NCI-H1694 treated with DMSO at 0.1 percent for 48 hours (cell line): Measurements from ENCODE around the gene PPP2R5A.
"Not testable (repeated sequence)": the region's sequence is repeated elsewhere in the genome, so short reads cannot be mapped to it uniquely, and the experiment has no call there.

Experiments used
- DNase-seq: peaks from one replicate; lab custom pipeline; 2025; lab: John Stamatoyannopoulos, UW

Gene PPP2R5A

DNA sequence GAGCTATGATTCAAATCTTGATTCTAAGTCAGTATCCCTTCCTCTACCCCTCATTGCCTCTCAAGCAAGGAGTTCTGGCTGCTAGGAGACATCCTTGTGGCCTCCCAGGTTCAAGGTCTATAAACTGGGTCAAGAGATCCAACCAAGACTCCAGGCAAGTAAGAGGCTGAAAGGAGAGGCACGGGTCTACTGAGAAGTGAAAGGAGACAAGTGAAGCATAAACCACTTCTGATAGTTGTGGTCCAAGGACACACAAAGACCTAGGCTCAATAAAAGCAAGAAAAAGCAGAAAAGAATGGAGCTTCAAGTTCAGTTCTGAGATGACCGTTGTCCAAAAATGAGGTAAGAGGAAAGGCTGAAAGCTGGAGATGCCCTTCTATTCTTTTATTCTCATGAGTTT is 17.8 kb upstream of the PPP2R5A start:
- DNase-seq = no peak

- DNase-seq = no peak
These were observed 15.9 kb upstream of the PPP2R5A start for GRCh38 chr1:212269306-212269705.

DNA sequence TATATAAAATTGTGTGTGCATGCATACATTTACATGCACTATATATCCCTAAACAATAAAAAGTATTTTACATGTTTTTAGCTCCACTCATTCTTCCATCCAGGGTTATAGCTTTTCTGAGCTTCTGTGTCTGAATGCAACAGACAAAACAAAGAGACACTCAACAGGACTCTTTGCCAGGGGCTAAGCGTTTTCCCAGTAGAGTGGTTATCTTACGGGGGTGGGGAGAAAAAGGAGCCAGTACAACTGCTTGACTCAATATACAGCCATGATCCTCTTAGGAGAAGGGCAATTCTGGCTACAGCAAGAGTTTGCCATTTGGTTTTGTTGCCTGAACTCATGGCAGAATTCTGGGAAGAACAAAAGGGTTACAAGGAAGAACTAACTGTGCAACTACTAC is 14.6 kb upstream of the PPP2R5A start:
- no peak for DNase-seq

GRCh38 chr1:212271234-212271633 is 14.0 kb upstream of the PPP2R5A start:
- no peak for DNase-seq

DNA sequence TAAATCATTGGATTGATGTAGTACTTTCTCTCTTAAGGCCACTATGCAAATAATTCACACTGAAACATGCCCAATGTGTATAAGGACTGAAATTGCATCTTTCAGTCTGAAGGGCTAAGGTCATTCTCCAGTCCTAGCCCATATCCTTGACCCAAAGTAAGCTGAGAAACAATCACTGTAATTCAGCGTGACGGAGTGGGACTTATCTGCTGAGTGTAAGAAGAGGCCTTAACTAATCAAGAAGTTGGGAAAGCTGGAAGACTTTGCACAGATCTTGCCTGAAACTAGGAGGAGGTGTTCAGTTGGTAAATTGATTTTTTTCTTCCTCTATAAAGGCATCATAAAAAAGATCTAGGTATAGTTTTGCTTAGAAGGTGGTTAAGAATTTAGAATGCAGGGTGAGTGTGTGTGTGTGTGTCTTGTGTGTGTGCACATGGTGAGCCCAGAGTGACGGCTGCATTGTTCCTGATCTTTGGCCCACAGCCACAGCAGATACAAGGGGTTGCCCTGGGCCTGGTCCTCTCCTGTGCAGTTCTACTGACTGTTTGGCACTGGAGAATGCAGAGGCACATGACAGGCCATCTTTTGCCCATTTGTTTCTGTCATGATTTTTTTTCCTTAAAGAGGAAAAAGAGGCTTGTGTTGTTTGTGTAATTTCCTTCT is 13.3 kb upstream of the PPP2R5A start:
- no peak for DNase-seq

- DNase-seq = no peak
These were observed 3.6 kb upstream of the PPP2R5A start for GRCh38 chr1:212281590-212281989.

DNA sequence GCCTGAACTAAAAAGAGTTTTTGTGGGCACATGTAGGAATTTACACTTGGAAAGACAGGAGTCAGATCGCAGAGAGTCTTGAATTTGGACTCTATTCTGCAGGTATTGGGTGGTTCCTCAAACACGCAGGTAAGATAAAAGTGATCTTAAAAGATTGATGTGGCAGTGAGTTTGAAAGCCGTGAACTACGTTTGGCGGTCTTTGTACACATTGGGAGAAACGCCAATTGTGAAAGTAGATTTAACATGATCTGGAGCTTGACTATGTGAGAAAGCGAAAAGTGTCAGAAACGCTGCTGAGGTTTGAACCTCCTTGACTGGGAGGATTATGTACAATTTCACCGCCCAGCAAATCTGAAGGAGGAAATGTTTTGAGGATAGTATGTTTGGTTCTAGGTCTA is 1.5 kb upstream of the PPP2R5A start:
- no peak for DNase-seq

GRCh38 chr1:212284332-212284743 is 872 bp upstream of the PPP2R5A start:
- DNase-seq = no peak

DNA sequence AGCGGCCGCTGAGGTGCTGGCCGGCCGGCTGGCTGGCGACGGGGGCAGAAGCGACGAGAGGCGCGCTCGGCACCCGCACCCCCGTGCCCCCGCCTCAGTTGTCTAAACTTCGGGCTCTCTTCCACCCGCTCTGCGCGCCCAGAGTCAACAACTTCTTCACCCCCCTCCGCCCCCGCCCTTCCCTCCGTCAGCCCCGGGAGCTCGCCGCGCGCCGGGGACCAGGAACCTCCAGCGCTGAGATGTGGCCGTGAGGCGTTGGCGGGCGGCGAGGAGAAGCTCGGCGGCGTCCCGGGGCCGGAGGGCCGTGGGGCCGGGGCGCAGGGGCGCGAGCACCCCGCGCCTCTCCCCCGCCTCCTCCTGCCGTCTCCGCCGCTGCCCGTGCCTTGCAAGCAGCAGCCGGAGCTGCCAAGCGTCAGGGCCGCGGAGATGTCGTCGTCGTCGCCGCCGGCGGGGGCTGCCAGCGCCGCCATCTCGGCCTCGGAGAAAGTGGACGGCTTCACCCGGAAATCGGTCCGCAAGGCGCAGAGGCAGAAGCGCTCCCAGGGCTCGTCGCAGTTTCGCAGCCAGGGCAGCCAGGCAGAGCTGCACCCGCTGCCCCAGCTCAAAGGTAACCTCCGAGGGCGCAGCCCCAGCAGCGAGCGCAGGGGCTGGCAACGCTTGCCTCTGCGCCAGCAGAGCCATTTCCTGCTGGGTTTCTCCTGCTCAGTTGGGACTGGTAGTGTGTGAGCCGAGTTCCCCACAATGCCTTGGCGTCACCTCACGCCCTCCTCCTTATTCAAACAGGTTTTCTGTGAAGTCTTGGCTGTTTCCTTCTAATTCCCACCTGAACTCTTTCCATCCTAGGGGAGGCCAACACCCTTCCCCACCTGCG is 710 bp downstream of the PPP2R5A start:
- DNase-seq = no peak

DNA sequence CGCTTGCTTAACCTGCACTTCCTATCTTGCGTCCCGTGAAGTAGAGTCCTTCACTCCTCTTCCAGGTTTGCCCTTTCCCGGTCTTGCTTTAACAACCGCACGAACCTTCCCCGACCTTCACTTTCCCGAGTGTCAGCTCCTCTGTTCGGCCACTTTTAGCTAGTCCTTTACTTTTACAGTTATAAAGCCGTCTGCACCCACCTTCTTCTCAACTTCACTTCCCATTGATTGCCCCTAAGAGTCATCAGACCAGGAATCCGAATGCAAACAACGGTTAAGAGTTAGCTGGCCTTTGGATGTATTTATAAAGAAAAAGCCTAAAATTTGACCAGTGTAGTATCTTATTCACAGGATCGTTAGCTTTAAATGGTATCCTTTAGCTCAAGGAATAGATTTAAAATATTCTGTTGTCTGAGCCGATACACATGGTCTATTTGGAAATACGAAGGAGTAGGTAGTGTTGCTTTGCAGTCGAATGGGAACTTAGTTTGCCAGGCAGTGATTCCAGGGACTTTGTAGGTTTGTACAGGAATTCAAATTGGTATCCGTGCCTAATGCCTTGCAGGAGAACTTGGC is 1.4 kb downstream of the PPP2R5A start:
- no peak for DNase-seq

- DNase-seq = no peak
These were observed 2.2 kb downstream of the PPP2R5A start for GRCh38 chr1:212287261-212287895.

GRCh38 chr1:212287995-212288394 is 2.8 kb downstream of the PPP2R5A start:
- not testable (repeated sequence) for DNase-seq

GRCh38 chr1:212288615-212289014 is 3.4 kb downstream of the PPP2R5A start:
- no peak for DNase-seq

DNA sequence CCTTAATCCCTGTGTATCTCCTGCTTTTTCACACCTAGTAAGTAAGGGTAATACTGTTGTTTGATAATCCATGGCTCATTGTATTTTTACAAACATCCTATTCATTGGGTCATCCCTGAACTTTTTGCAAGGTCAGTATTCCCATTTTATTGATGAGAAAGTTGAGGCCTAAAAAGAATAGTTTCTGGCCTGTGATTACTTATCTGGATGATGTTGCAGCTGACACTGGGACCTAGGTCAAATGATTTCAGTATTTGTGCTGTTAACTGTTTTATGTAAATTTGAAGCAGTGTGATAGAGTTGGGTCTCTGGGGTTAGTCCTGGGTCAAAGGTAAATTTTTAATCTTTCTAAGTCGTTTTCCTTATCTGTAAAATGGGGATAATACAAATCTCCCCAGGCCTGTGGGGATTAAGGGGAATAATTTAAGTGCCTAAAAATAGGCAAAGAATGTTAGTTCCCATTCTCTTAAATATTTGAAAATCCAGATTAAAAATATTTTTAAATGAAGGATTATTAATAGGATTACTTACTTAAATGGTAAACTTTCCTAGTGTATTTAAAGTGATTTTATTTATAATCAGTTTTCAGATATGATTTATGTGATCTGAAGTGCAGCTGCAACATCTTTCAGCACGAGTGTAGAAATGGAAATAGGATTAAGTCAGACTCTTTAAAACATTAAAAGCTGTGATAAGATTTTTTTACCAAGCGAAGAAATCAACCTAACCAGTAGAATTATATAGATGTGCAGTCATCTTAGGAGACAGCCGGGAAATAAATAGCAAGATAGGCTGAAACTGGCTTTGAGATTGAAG is 4.3 kb downstream of the PPP2R5A start:
- no peak for DNase-seq

GRCh38 chr1:212290608-212291007 is 5.4 kb downstream of the PPP2R5A start:
- no peak for DNase-seq

DNA sequence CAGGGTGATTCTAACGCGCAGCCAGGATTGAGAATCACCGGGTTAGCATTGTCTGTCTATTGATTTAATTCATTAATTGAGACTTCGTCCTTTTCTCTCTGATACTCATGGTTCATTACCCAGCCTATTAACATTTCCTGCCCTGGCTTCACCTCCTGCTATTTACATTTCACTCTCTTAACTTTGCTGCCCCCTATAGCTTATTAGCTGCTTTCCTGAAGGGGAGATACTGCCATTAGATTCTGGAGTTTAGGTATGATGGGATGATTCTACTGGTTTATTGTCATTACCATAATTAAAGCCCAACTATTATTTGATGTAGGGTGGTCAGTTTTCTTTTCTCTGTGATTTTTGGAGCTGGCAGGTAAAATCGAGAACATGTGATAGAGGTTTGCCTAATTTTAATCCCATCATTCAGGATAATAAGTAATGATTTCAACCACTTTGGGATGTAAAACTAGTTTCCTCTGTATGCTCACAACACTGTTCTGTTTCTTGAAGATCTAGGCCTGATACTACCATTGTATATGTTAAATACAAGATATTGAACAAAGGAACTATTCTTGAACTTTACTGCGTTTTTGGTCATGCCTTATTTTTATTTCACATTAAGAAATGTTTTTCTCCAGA is 6.4 kb downstream of the PPP2R5A start:
- peak; percentile 59 for DNase-seq

- no peak for DNase-seq
These were observed 7.3 kb downstream of the PPP2R5A start for GRCh38 chr1:212292250-212293105.

- DNase-seq = no peak
These were observed 8.4 kb downstream of the PPP2R5A start for GRCh38 chr1:212293579-212293978.

GRCh38 chr1:212294983-212295382 is 9.8 kb downstream of the PPP2R5A start:
- DNase-seq = no peak

DNA sequence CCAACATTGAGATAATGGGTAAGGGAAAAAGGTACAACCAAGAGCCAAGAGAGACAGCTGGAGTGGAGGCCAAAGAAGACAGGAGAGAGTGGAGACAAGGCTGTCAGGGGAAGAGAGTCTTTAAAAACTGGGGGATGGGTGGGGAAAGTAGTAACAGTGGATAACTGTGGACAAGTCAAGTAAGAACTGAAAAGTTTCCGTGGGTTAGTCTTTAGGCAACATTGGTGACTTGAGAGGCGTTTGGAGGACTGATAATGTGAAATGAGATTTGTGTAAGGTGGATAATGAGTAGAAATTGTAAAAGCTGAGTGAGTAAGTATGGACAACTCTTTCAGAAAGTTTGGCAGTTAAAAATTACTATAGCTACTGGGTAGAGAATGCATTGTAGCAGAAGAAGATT is 10.4 kb downstream of the PPP2R5A start:
- no peak for DNase-seq
